ENCODE results near the gene CAB39L.

The CAB39L gene

DNA sequence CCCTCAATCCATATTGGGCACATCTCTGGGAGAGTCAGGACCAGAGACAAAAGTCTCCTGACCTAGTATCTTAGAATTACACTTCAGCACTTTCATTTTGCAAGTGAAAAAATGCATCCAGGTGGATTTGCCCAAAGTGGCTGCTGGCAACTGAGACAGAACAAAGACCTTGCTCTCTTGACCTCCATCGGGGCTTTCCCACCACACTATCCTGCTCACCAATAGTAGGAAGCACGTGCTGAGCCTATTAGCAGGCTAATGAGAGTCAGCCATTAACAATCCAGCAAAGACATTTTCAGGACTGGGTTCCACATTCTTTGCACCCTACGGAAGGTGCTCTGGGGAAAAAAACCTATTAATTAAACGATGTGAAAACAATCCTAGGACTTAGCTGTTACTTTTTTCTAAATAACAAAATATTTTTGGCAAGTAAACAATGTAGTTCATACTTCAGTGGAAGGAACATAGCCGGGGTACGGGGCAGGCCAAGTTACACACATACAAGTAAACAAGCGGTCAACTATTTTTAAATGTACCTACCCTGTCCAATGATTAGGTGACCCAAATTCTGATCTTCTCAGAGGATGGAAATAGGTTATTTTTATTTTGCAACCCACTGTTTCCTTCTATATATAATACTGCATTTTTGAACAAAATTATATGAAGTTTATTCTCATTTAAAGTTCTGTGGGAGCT lies 117.5 kb downstream of the CAB39L start:
- Histone ChIP-seq H4K20me1 (ENCODE audit: insufficient read depth, low read length, poor library complexity, severe bottlenecking) (no peaks in the 10 kb centered on the region), H3K4me2 (ENCODE audit: low read depth, low read length, poor library complexity, severe bottlenecking) (no peak overlapping the region), H3K9ac (ENCODE audit: low read depth, low read length, poor library complexity, severe bottlenecking) (no peak overlapping the region), H3K9me3 (ENCODE audit: insufficient read depth, low read depth, low read length) (no peaks in the 10 kb centered on the region), H3K79me2 (ENCODE audit: insufficient read depth, low read length) (no peaks in the 10 kb centered on the region), H3K36me3 (ENCODE audit: insufficient read depth, low read length) (no peaks in the 10 kb centered on the region), H3K27me3 (ENCODE audit: insufficient read depth, low read length, poor library complexity, severe bottlenecking) (no peaks in the 10 kb centered on the region), H3F3A (ENCODE audit: low read depth) (no peaks in the 10 kb centered on the region), H3K4me1 (ENCODE audit: insufficient read depth, low read length, poor library complexity, severe bottlenecking) (peaks cover 4% of the 10 kb centered on the region), H3K9me2 (replicated peaks; ENCODE audit: low read depth, low read length) (no peaks in the 10 kb centered on the region), H2AFZ (ENCODE audit: low read length) (no peak overlapping the region), H3K4me3 (ENCODE audit: low read length, poor library complexity, severe bottlenecking) (no peak overlapping the region)
- no peak for TF ChIP-seq EZH2phosphoT487 (IDR thresholded peaks at IDR 0.05; ENCODE audit: borderline replicate concordance)
- TF ChIP-seq, protein P1, sequence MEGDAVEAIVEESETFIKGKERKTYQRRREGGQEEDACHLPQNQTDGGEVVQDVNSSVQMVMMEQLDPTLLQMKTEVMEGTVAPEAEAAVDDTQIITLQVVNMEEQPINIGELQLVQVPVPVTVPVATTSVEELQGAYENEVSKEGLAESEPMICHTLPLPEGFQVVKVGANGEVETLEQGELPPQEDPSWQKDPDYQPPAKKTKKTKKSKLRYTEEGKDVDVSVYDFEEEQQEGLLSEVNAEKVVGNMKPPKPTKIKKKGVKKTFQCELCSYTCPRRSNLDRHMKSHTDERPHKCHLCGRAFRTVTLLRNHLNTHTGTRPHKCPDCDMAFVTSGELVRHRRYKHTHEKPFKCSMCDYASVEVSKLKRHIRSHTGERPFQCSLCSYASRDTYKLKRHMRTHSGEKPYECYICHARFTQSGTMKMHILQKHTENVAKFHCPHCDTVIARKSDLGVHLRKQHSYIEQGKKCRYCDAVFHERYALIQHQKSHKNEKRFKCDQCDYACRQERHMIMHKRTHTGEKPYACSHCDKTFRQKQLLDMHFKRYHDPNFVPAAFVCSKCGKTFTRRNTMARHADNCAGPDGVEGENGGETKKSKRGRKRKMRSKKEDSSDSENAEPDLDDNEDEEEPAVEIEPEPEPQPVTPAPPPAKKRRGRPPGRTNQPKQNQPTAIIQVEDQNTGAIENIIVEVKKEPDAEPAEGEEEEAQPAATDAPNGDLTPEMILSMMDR (conservative IDR thresholded peaks at IDR 0.05; ENCODE audit: low read length), result no peak

DNA sequence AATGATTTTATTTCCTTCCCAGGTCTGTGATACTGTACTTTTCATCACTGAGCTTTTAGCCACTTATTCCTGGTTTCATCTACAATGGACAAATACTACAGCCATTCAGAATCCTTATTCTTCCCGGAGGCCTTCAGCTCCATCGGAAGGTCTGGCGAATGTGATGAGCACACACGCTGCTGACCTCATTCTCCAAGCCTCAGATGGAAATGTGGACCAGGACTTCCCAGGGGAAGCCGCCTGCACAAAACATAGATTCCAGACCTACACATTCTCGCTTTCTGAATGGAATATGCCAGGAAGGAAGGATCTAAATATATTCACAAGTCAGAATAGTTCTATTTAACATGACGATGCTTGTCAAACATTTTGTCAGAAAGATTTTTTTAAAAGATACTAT lies 120.5 kb downstream of the CAB39L start:
- H3K4me1 ChIP-seq (ENCODE audit: insufficient read depth, low read length, poor library complexity, severe bottlenecking), result peaks cover 20% of the 10 kb centered on the region
- H3F3A ChIP-seq (ENCODE audit: low read depth), result no peaks in the 10 kb centered on the region
- no peaks in the 10 kb centered on the region for H3K36me3 ChIP-seq (ENCODE audit: insufficient read depth, low read length)
- H3K4me2 ChIP-seq (ENCODE audit: low read depth, low read length, poor library complexity, severe bottlenecking), result no peak overlapping the region
- TF ChIP-seq, protein P1 (conservative IDR thresholded peaks at IDR 0.05; ENCODE audit: low read length), result no peak
- TF ChIP-seq EZH2phosphoT487 (IDR thresholded peaks at IDR 0.05; ENCODE audit: borderline replicate concordance), result no peak
- no peak overlapping the region for H3K4me3 ChIP-seq (ENCODE audit: low read length, poor library complexity, severe bottlenecking)
- H3K27me3 ChIP-seq (ENCODE audit: insufficient read depth, low read length, poor library complexity, severe bottlenecking), result no peaks in the 10 kb centered on the region
- H2AFZ ChIP-seq (ENCODE audit: low read length), result no peak overlapping the region
- H3K9ac ChIP-seq (ENCODE audit: low read depth, low read length, poor library complexity, severe bottlenecking), result no peak overlapping the region
- no peaks in the 10 kb centered on the region for H4K20me1 ChIP-seq (ENCODE audit: insufficient read depth, low read length, poor library complexity, severe bottlenecking)
- H3K79me2 ChIP-seq (ENCODE audit: insufficient read depth, low read length), result no peaks in the 10 kb centered on the region
- H3K9me3 ChIP-seq (ENCODE audit: insufficient read depth, low read depth, low read length), result no peaks in the 10 kb centered on the region
- no peaks in the 10 kb centered on the region for H3K9me2 ChIP-seq (replicated peaks; ENCODE audit: low read depth, low read length)

DNA sequence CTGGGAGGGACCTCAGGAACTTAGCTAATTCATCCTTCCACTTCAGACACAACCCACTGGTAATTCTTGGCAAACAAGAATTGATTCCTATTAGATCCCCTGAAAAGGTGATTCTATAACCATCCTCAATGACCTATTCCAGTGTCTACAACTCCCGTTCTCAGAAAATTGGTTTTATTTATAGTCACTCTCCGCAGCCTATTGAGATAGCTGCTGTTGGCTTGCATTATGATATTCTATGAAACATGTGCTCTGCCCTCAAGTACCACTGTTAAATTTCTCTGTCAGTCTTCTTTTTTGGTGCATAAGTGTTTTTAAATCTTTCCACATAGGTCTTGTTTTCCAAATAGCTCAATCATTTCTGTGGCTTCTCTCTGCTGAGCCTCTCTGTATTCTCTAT lies 121.2 kb downstream of the CAB39L start:
- Histone ChIP-seq H3K9me3 (ENCODE audit: insufficient read depth, low read depth, low read length) (no peaks in the 10 kb centered on the region), H3K27me3 (ENCODE audit: insufficient read depth, low read length, poor library complexity, severe bottlenecking) (no peaks in the 10 kb centered on the region), H3K4me3 (ENCODE audit: low read length, poor library complexity, severe bottlenecking) (no peak overlapping the region), H3K9ac (ENCODE audit: low read depth, low read length, poor library complexity, severe bottlenecking) (no peak overlapping the region), H3K4me1 (ENCODE audit: insufficient read depth, low read length, poor library complexity, severe bottlenecking) (peaks cover 20% of the 10 kb centered on the region), H3K36me3 (ENCODE audit: insufficient read depth, low read length) (no peaks in the 10 kb centered on the region), H3K4me2 (ENCODE audit: low read depth, low read length, poor library complexity, severe bottlenecking) (no peak overlapping the region), H3F3A (ENCODE audit: low read depth) (no peaks in the 10 kb centered on the region), H3K9me2 (replicated peaks; ENCODE audit: low read depth, low read length) (no peaks in the 10 kb centered on the region), H3K79me2 (ENCODE audit: insufficient read depth, low read length) (no peaks in the 10 kb centered on the region), H4K20me1 (ENCODE audit: insufficient read depth, low read length, poor library complexity, severe bottlenecking) (no peaks in the 10 kb centered on the region), H2AFZ (ENCODE audit: low read length) (no peak overlapping the region)
- TF ChIP-seq, protein P1 (conservative IDR thresholded peaks at IDR 0.05; ENCODE audit: low read length), result no peak
- no peak for TF ChIP-seq EZH2phosphoT487 (IDR thresholded peaks at IDR 0.05; ENCODE audit: borderline replicate concordance)
